ENCODE data around the gene SORT1.

DNA sequence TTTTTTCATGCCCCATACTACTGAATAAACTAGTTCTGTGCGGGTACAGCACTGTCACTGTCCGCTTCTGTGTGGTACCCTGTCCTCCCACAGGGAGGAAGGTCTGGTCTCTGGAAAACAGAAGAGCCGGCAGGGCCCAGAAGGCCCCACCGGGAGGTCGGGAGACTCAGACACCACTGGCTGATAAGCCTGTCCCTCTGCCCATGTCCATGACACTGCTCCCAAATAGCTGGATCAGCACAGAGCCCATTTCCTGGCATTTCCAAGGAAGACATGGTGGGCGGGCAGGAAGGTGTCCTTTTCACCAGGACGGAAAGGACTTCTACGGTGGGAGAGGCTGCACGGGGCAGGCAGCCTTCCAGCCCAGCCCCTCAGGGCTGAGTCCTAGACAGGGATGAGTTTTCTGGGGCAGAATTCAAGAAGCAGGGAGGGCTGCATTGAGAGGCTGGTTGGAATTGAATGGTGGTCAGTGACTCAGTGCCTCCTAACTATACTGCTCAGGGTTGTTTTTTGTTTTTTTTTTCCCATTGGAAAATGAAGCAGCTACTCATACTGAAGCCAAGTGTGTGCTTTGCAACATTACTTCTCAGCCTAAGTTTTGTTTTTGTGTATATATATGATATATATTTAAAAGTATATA lies 121.9 kb downstream of the SORT1 start:
- TF ChIP-seq, protein P1, sequence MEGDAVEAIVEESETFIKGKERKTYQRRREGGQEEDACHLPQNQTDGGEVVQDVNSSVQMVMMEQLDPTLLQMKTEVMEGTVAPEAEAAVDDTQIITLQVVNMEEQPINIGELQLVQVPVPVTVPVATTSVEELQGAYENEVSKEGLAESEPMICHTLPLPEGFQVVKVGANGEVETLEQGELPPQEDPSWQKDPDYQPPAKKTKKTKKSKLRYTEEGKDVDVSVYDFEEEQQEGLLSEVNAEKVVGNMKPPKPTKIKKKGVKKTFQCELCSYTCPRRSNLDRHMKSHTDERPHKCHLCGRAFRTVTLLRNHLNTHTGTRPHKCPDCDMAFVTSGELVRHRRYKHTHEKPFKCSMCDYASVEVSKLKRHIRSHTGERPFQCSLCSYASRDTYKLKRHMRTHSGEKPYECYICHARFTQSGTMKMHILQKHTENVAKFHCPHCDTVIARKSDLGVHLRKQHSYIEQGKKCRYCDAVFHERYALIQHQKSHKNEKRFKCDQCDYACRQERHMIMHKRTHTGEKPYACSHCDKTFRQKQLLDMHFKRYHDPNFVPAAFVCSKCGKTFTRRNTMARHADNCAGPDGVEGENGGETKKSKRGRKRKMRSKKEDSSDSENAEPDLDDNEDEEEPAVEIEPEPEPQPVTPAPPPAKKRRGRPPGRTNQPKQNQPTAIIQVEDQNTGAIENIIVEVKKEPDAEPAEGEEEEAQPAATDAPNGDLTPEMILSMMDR (conservative IDR thresholded peaks at IDR 0.05) = no peak
- no peak for TF ChIP-seq ZFX (IDR thresholded peaks at IDR 0.05)

Data from C4-2B (cell line).